HEK293 (cell line): ENCODE measurements around the gene ETV1.

Experiments
- ATF2 ChIP-seq: fragments of 450-650 bp; formaldehyde crosslinking; IDR thresholded peaks from 2 replicates; pipeline ENCODE4 v1.5.1; 2016; ENCODE audit warnings: missing biosample characterization, missing genetic modification characterization, low read depth
- CTCF ChIP-seq: fragments of 450-650 bp; formaldehyde crosslinking; IDR thresholded peaks from 2 replicates; pipeline ENCODE4 v1.5.1; 2016; ENCODE audit warnings: missing biosample characterization, missing genetic modification characterization
- GLIS1 ChIP-seq: fragments of 450-650 bp; formaldehyde crosslinking; IDR thresholded peaks from 2 replicates; pipeline ENCODE4 v1.5.1; 2016; ENCODE audit warnings: missing biosample characterization, missing genetic modification characterization
- KLF8 ChIP-seq: fragments of 450-650 bp; formaldehyde crosslinking; IDR thresholded peaks from 2 replicates; pipeline ENCODE4 v1.5.1; 2016; ENCODE audit warnings: missing biosample characterization, missing genetic modification characterization
- MZF1 ChIP-seq: fragments of 450-650 bp; formaldehyde crosslinking; IDR thresholded peaks from 2 replicates; pipeline ENCODE4 v1.5.1; 2017; ENCODE audit warnings: missing biosample characterization, missing genetic modification characterization, borderline replicate concordance
- REST ChIP-seq: fragments of 450-650 bp; formaldehyde crosslinking; IDR thresholded peaks from 2 replicates; pipeline ENCODE4 v1.5.1; 2016; ENCODE audit warnings: missing biosample characterization, missing genetic modification characterization
- TCF7L2 ChIP-seq: IDR thresholded peaks from 2 replicates; pipeline ENCODE4 v1.6.1; 2011; ENCODE audit warnings: low read depth, mild to moderate bottlenecking, inconsistent platforms, low read length, moderate library complexity, borderline replicate concordance
- ZBTB11 ChIP-seq: fragments of 450-650 bp; formaldehyde crosslinking; conservative IDR thresholded peaks from 2 replicates; pipeline ENCODE4 v1.5.1; 2016; ENCODE audit warnings: low read depth, missing biosample characterization, missing genetic modification characterization
- ZBTB26 ChIP-seq: fragments of 450-650 bp; formaldehyde crosslinking; optimal IDR thresholded peaks from 2 replicates; pipeline ENCODE3; 2016; ENCODE audit warnings: missing biosample characterization, mild to moderate bottlenecking, missing genetic modification characterization
- ZBTB8A ChIP-seq: fragments of 450-650 bp; formaldehyde crosslinking; IDR thresholded peaks from 2 replicates; pipeline ENCODE4 v1.5.1; 2016; ENCODE audit warnings: missing biosample characterization, missing genetic modification characterization
- ZFP41 ChIP-seq: fragments of 450-650 bp; formaldehyde crosslinking; IDR thresholded peaks from 2 replicates; pipeline ENCODE4 v1.5.1; 2016; ENCODE audit warnings: missing biosample characterization, missing genetic modification characterization, borderline replicate concordance
- ZNF2 ChIP-seq: fragments of 450-650 bp; formaldehyde crosslinking; IDR thresholded peaks from 2 replicates; pipeline ENCODE4 v1.5.1; 2016; ENCODE audit warnings: missing biosample characterization, missing genetic modification characterization
- ZNF23 ChIP-seq: fragments of 450-650 bp; formaldehyde crosslinking; IDR thresholded peaks from 2 replicates; pipeline ENCODE4 v1.5.1; 2016; ENCODE audit warnings: missing biosample characterization, missing genetic modification characterization, borderline replicate concordance
- ZNF423 ChIP-seq: fragments of 450-650 bp; formaldehyde crosslinking; IDR thresholded peaks from 2 replicates; pipeline ENCODE4 v1.5.1; 2016; ENCODE audit warnings: missing biosample characterization, missing genetic modification characterization

- TF ChIP-seq ZBTB26 (tag by site-specific recombination) (no peak), CTCF (tag by site-specific recombination) (no peak), GLIS1 (tag by site-specific recombination) (no peak), ZBTB11 (tag by site-specific recombination) (no peak), MZF1 (0 out of 2 replicates have a peak, but pooled peaks have one; percentile 16), ATF2 (tag by site-specific recombination) (no peak), KLF8 (tag by site-specific recombination) (no peak), ZFP41 (tag by site-specific recombination) (no peak), ZBTB8A (tag by site-specific recombination) (0 out of 2 replicates have a peak, but pooled peaks have one; percentile 64), ZNF423 (no peak), ZNF2 (tag by site-specific recombination) (no peak), ZNF23 (no peak), REST (tag by site-specific recombination) (no peak), TCF7L2 (peak; percentile 79; the same call in 1 of the 2 replicates)
Measured at GRCh38 chr7:13949445-13949844, 40.0 kb downstream of the ETV1 start.
